ENCODE data around the gene GFI1. TPM values are rescaled to one million over a fixed set of nuclear protein-coding genes. Genes with fewer than 3 reads are reported as not detected.

GFI1 gene
- total and polyA plus RNA-seq, 2 of the 8 experiments (the other 6 are each of a cell fraction or from before 2014, with no cell fraction given) = 0.08 to 0.17 TPM

DNA sequence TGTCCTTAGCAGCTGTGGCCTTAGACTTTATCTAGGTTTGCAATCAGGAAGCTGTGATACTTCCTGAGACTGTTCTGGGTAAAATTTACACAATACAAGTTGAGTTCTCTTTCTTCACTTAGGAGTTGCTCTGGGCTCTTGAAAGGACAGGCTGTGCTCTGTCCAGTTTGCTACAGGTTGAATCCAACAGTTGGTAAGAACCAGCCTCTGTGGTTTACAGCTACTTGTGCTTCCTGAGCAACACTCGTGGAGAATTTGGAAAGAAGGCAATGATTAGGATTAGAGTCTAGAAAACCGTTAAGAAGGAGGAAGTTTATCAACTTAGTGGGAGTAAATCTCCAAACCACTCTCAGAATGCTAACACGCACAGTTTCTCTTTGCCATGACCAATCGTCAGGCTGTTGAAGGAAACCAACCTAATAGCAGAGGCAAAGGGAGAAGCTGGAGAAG, 26.8 kb downstream of the GFI1 start:
- POLR2A ChIA-PET (ENCODE audit: partially characterized antibody) = no interaction called here

More for the DNA sequence above, 26.8 kb downstream of the GFI1 start:
- H3K79me2 ChIP-seq (ENCODE audit: control insufficient read depth in 1 of 2, insufficient read depth in 2 of 2, low read length in 2 of 2) = no peaks in the 10 kb centered on the region
- CTCF ChIA-PET (ENCODE audit: partially characterized antibody) = interaction anchor here (0.6 to 1.7 kb wide), 3 partner anchors 55 to 512 kb away, joined by 3 to 4 read pairs (median 3); no protein-coding TSS in a partner anchor
- H3K79me1 ChIP-seq (ENCODE audit: low read depth, low read length) = no peaks in the 10 kb centered on the region
- H2BK20ac ChIP-seq (ENCODE audit: low read length) = no peak overlapping the region
- H2BK12ac ChIP-seq (ENCODE audit: low read depth, low read length) = no peak overlapping the region
- FAIRE-seq (no peak), DNase-seq (ENCODE audit: low read depth in 1 of 2, low spot score in 2 of 2) (no peak)
- no peaks in the 10 kb centered on the region for H3K36me3 ChIP-seq (ENCODE audit: control insufficient read depth in 2 of 4, insufficient read depth in 4 of 4, low read length in 3 of 4)
- H4K91ac ChIP-seq (replicated peaks; ENCODE audit: insufficient read length, low read length) = no peak overlapping the region
- no peaks in the 10 kb centered on the region for H3K23me2 ChIP-seq (ENCODE audit: low read depth, low read length)
- H3K9ac ChIP-seq (replicated peaks in 1 of 4; ENCODE audit: extremely low read depth in 1 of 4, low read depth in 3 of 4, low read length in 3 of 4) = no peak overlapping the region
- no peaks in the 10 kb centered on the region for H3K9me3 ChIP-seq (ENCODE audit: insufficient read depth in 2 of 2, low read depth in 1 of 2, low read length in 1 of 2)
- no peak overlapping the region for H3K56ac ChIP-seq (replicated peaks; ENCODE audit: insufficient read length, low read depth, low read length)
- TF ChIP-seq SIRT6 (IDR thresholded peaks at IDR 0.05; ENCODE audit: low read length) = no peak
- no peak for TF ChIP-seq POLR2AphosphoS5 (IDR thresholded peaks at IDR 0.05; ENCODE audit: low read depth, low read length)
- no peak for TF ChIP-seq CHD2 (IDR thresholded peaks at IDR 0.05; ENCODE audit: low read length)
- no peak for TF ChIP-seq POLR2A (IDR thresholded peaks at IDR 0.05; ENCODE audit: control extremely low read depth in 1 of 2, low read depth in 2 of 2, low read length in 2 of 2)
- no peak for TF ChIP-seq RAD21 (IDR thresholded peaks at IDR 0.05 in 1 of 2, conservative IDR thresholded peaks at IDR 0.05 in 1 of 2; ENCODE audit: low read depth in 2 of 2, low read length in 2 of 2)
- no peak for TF ChIP-seq BRCA1 (IDR thresholded peaks at IDR 0.05; ENCODE audit: low read depth, low read length)
- no peak for TF ChIP-seq TCF12 (IDR thresholded peaks at IDR 0.05; ENCODE audit: low read depth, low read length)
- TF ChIP-seq TAF1 (IDR thresholded peaks at IDR 0.05; ENCODE audit: low read depth, low read length) = no peak
- TF ChIP-seq RBBP5 (IDR thresholded peaks at IDR 0.05; ENCODE audit: borderline replicate concordance, low read depth, low read length) = no peak
- TF ChIP-seq CTBP2 (IDR thresholded peaks at IDR 0.05; ENCODE audit: borderline replicate concordance, insufficient read depth, insufficient read length, low read length) = no peak
- TF ChIP-seq RXRA (IDR thresholded peaks at IDR 0.05; ENCODE audit: insufficient read depth, low read depth, low read length) = no peak
- H3K27me3 ChIP-seq (replicated peaks in 1 of 4; ENCODE audit: control insufficient read depth in 3 of 4, extremely low read depth in 1 of 4, insufficient read depth in 3 of 4, low read length in 3 of 4) = no peaks in the 10 kb centered on the region
- H2AFZ ChIP-seq (ENCODE audit: low read length) = 0 out of 2 replicates have a peak overlapping the region, but pooled peaks have one; percentile 12
- no peak overlapping the region for H2BK15ac ChIP-seq (ENCODE audit: low read length)
- H2AK5ac ChIP-seq (ENCODE audit: low read depth, low read length) = no peak overlapping the region
- no peak overlapping the region for H3K4ac ChIP-seq (replicated peaks; ENCODE audit: insufficient read length, low read depth, low read length)
- no peak overlapping the region for H4K5ac ChIP-seq (ENCODE audit: insufficient read length, low read depth, low read length)
- no peak overlapping the region for H3K14ac ChIP-seq (ENCODE audit: insufficient read length)
- H3K4me3 ChIP-seq (ENCODE audit: extremely low read depth in 1 of 4, insufficient read depth in 2 of 4, low read depth in 3 of 4, low read length in 4 of 4) = no peak overlapping the region
- no peak overlapping the region for H3K23ac ChIP-seq (ENCODE audit: insufficient read length)
- no peak overlapping the region for H3K18ac ChIP-seq (ENCODE audit: extremely low read depth, low read length)
- H3K4me1 ChIP-seq (replicated peaks in 1 of 4; ENCODE audit: control insufficient read depth in 3 of 4, insufficient read depth in 4 of 4, low read length in 3 of 4) = no peaks in the 10 kb centered on the region
- WGBS, 2 experiments (ENCODE audit: extremely low coverage in 1 of 2, insufficient coverage in 1 of 2, insufficient read length in 1 of 2, insufficient replicate concordance in 2 of 2, low coverage in 1 of 2, low lambda C conversion rate in 2 of 2, missing lambda C conversion rate in 1 of 2) = 84% methylated on average over 4 of the region's 4 CpGs; no CpG with 5 or more reads in 1 of the 2 experiments
- no peaks in the 10 kb centered on the region for H4K20me1 ChIP-seq (replicated peaks in 1 of 2; ENCODE audit: control insufficient read depth in 1 of 2, insufficient read depth in 2 of 2, low read length in 2 of 2)
- no peak overlapping the region for H2BK5ac ChIP-seq (ENCODE audit: low read depth, low read length)
- no peak overlapping the region for H2BK120ac ChIP-seq (replicated peaks; ENCODE audit: low read depth, low read length)
- no peak overlapping the region for H3K27ac ChIP-seq (ENCODE audit: low read depth, low read length)
- H3K4me2 ChIP-seq (ENCODE audit: insufficient read depth in 1 of 2, low read depth in 2 of 2, low read length in 2 of 2) = no peak overlapping the region
- H4K8ac ChIP-seq (ENCODE audit: extremely low read depth, insufficient read depth, low read length) = no peak overlapping the region

Measured in H1 (cell line).